ENCODE measurements around the gene YBEY. TPM values are rescaled to one million over a fixed set of nuclear protein-coding genes. Genes with fewer than 3 reads are reported as not detected.

Gene YBEY
- total and polyA plus RNA-seq, 2 of the 13 experiments (the other 11 are each of a cell fraction or from before 2014, with no cell fraction given): 6.5 to 8.9 TPM

DNA sequence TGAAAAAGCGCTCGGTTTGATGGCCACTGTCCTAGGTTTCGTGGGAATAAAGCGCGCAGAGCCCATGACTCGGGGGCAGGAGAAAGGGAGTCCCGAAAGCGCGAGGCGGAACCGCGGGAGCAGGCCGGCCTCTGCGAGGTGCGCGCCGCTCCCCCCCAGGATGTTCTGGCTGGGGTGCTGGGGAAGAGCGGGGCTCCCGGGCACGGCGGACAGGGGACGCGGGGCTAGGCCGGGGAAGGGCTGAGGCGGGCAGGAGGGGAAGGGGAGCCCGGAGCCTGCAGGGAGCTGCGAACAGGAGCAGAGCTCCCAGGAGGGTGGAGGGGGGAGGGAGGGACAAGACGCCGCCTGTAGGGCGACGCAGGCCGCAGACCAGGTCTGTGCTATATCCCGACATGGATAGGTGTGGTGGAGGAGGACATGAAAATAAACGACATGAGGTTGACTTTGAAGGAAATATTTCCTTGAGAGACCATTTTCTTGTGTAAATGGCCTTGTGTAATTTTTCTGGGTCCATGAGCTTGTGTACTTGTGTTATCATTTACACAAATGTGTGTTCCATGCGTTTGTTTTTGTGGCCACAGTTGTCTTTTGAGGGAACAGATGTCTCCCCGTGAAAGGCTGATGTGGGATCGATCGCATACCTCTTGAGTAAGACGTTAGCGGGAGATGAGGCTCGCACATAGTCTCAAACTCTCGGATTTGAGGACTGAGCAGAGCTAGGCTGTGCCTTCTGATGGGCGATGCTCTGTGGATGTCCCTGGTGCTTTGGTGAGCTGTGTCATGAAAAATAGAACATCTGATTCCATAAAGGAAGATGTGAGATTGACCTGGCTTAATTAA is 39.2 kb downstream of the YBEY start (continued):
- TF ChIP-seq, protein P1, sequence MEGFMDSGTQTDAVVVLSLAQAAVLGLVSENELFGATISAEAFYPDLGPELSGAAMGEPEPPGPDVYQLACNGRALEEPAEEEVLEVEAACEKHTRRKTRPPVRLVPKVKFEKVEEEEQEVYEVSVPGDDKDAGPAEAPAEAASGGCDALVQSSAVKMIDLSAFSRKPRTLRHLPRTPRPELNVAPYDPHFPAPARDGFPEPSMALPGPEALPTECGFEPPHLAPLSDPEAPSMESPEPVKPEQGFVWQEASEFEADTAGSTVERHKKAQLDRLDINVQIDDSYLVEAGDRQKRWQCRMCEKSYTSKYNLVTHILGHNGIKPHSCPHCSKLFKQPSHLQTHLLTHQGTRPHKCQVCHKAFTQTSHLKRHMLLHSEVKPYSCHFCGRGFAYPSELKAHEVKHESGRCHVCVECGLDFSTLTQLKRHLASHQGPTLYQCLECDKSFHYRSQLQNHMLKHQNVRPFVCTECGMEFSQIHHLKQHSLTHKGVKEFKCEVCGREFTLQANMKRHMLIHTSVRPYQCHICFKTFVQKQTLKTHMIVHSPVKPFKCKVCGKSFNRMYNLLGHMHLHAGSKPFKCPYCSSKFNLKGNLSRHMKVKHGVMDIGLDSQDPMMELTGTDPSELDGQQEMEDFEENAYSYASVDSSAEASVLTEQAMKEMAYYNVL (CRISPR knock-in tag; IDR thresholded peaks at IDR 0.05; ENCODE audit: borderline replicate concordance): no peak
- TF ChIP-seq ZNF484 (CRISPR knock-in tag; IDR thresholded peaks at IDR 0.05; ENCODE audit: borderline replicate concordance, low read depth) (no peak), ZNF839 (CRISPR knock-in tag; IDR thresholded peaks at IDR 0.05; ENCODE audit: borderline replicate concordance) (no peak), ZNF251 (CRISPR knock-in tag; IDR thresholded peaks at IDR 0.05) (no peak), CAMTA2 (CRISPR knock-in tag; IDR thresholded peaks at IDR 0.05; ENCODE audit: borderline replicate concordance) (no peak), ZNF761 (CRISPR knock-in tag; conservative IDR thresholded peaks at IDR 0.05) (no peak), ZFP36 (IDR thresholded peaks at IDR 0.05; ENCODE audit: borderline replicate concordance, low read depth, low read length, partially characterized antibody) (no peak), TBX2 (CRISPR knock-in tag; IDR thresholded peaks at IDR 0.05; ENCODE audit: borderline replicate concordance) (no peak; the same call in 1 of the 2 replicates), PCBP1 (IDR thresholded peaks at IDR 0.05; ENCODE audit: borderline replicate concordance, low read depth, low read length) (no peak), ZNF567 (CRISPR knock-in tag; IDR thresholded peaks at IDR 0.05; ENCODE audit: borderline replicate concordance) (no peak), ZNF614 (CRISPR knock-in tag; IDR thresholded peaks at IDR 0.05; ENCODE audit: borderline replicate concordance) (no peak), MBD4 (IDR thresholded peaks at IDR 0.05; ENCODE audit: borderline replicate concordance, low read length) (no peak), ZC3H4 (CRISPR knock-in tag; IDR thresholded peaks at IDR 0.05; ENCODE audit: borderline replicate concordance) (no peak), ZNF674 (CRISPR knock-in tag; IDR thresholded peaks at IDR 0.05; ENCODE audit: low read depth) (no peak), SP140L (CRISPR knock-in tag; IDR thresholded peaks at IDR 0.05; ENCODE audit: borderline replicate concordance) (no peak), SSRP1 (CRISPR knock-in tag; IDR thresholded peaks at IDR 0.05) (no peak), TEAD3 (CRISPR knock-in tag; optimal IDR thresholded peaks at IDR 0.05; ENCODE audit: borderline replicate concordance) (no peak), PHF8 (CRISPR knock-in tag; IDR thresholded peaks at IDR 0.05) (peak; percentile 51), SMARCE1 (IDR thresholded peaks at IDR 0.05; ENCODE audit: borderline replicate concordance) (no peak), FOSL2 (CRISPR knock-in tag; IDR thresholded peaks at IDR 0.05) (no peak), ZBTB1 (CRISPR knock-in tag; IDR thresholded peaks at IDR 0.05; ENCODE audit: borderline replicate concordance) (no peak), ERF (CRISPR knock-in tag; IDR thresholded peaks at IDR 0.05) (no peak), POLR2AphosphoS5 (IDR thresholded peaks at IDR 0.05; ENCODE audit: low read depth, low read length) (no peak), ZKSCAN5 (CRISPR knock-in tag; IDR thresholded peaks at IDR 0.05) (no peak), UBTF (CRISPR knock-in tag; IDR thresholded peaks at IDR 0.05) (peak; percentile 71)
- TF ChIP-seq, protein P2, sequence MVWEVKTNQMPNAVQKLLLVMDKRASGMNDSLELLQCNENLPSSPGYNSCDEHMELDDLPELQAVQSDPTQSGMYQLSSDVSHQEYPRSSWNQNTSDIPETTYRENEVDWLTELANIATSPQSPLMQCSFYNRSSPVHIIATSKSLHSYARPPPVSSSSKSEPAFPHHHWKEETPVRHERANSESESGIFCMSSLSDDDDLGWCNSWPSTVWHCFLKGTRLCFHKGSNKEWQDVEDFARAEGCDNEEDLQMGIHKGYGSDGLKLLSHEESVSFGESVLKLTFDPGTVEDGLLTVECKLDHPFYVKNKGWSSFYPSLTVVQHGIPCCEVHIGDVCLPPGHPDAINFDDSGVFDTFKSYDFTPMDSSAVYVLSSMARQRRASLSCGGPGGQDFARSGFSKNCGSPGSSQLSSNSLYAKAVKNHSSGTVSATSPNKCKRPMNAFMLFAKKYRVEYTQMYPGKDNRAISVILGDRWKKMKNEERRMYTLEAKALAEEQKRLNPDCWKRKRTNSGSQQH (CRISPR knock-in tag; IDR thresholded peaks at IDR 0.05; ENCODE audit: low read depth): no peak
